HG02973 (cell line): Measurements from ENCODE around the gene NFE2L2.
"Not testable (repeated sequence)": the region's sequence is repeated elsewhere in the genome, so short reads cannot be mapped to it uniquely, and the experiment has no call there.

ENCODE experiments used
- ATAC-seq: cut with Tn5 transposase; IDR thresholded peaks from one replicate; pipeline ENCODE4 v1.9.1; 2021; ENCODE audit warnings: moderate library complexity; ENCODE audit not compliant: unreplicated experiment

The NFE2L2 gene

GRCh38 chr2:177281400-177282180 is 17.1 kb upstream of the NFE2L2 start:
- ATAC-seq, result no peak

- no peak for ATAC-seq
These were observed 15.3 kb upstream of the NFE2L2 start for GRCh38 chr2:177279847-177280246.

GRCh38 chr2:177275743-177276055 is 11.2 kb upstream of the NFE2L2 start:
- ATAC-seq, result no peak

GRCh38 chr2:177275040-177275742 is 10.7 kb upstream of the NFE2L2 start:
- no peak for ATAC-seq

GRCh38 chr2:177273408-177273807 is 8.9 kb upstream of the NFE2L2 start:
- no peak for ATAC-seq

GRCh38 chr2:177272765-177273164 is 8.2 kb upstream of the NFE2L2 start:
- ATAC-seq, result no peak

- no peak for ATAC-seq
These were observed 7.6 kb upstream of the NFE2L2 start for GRCh38 chr2:177271981-177272666.

- no peak for ATAC-seq
These were observed 6.0 kb upstream of the NFE2L2 start for GRCh38 chr2:177270531-177270930.

GRCh38 chr2:177268901-177269300 is 4.4 kb upstream of the NFE2L2 start:
- ATAC-seq, result no peak

GRCh38 chr2:177268187-177268871 is 3.8 kb upstream of the NFE2L2 start:
- ATAC-seq, result no peak

- not testable (repeated sequence) for ATAC-seq
These were observed 2.4 kb upstream of the NFE2L2 start for GRCh38 chr2:177266955-177267354.

- no peak for ATAC-seq
These were observed 1.6 kb upstream of the NFE2L2 start for GRCh38 chr2:177265824-177266817.

- peak; percentile 16 for ATAC-seq
These were observed 276 bp downstream of the NFE2L2 start for GRCh38 chr2:177264209-177264692.

- peak; percentile 49 for ATAC-seq
These were observed 897 bp downstream of the NFE2L2 start for GRCh38 chr2:177263451-177264208.

GRCh38 chr2:177262958-177263450 is 1.5 kb downstream of the NFE2L2 start:
- no peak for ATAC-seq

GRCh38 chr2:177262092-177262491 is 2.4 kb downstream of the NFE2L2 start:
- no peak for ATAC-seq

- ATAC-seq, result no peak
These were observed 3.1 kb downstream of the NFE2L2 start for GRCh38 chr2:177261116-177262060.

- ATAC-seq, result no peak
These were observed 4.1 kb downstream of the NFE2L2 start for GRCh38 chr2:177260379-177260778.
